Liver (tissue), 3 donors: ENCODE measurements around the gene TPRN.

Source experiments
- FOXA1 ChIP-seq: IDR thresholded peaks from 2 replicates; pipeline ENCODE4 v1.6.1; 2016; ENCODE audit warnings: antibody characterized with exemption
- JUND ChIP-seq, 2 donors: IDR thresholded peaks; 2 replicates each; pipeline ENCODE4 v1.6.1; 2016; ENCODE audit warnings: antibody characterized with exemption in 2 of 2
- RAD21 ChIP-seq, 2 donors: IDR thresholded peaks; 2 replicates each; pipeline ENCODE4 v1.6.1; 2016; ENCODE audit warnings: antibody characterized with exemption in 2 of 2, mild to moderate bottlenecking in 2 of 2
- YY1 ChIP-seq: IDR thresholded peaks from 2 replicates; pipeline ENCODE4 v1.6.1; 2016; ENCODE audit warnings: antibody characterized with exemption, mild to moderate bottlenecking
- TF ChIP-seq, protein P1 (sequence below): fragments of 150-350 bp; IDR thresholded peaks from 2 replicates; pipeline ENCODE4 v1.5.1; 2017; ENCODE audit warnings: improper control_type of control experiment, low read depth, low read length; ENCODE audit not compliant: missing input control
- TF ChIP-seq, protein P2 (sequence below): IDR thresholded peaks from 2 replicates; pipeline ENCODE4 v1.6.1; 2016; ENCODE audit warnings: antibody characterized with exemption
- TF ChIP-seq, protein P3 (sequence below): IDR thresholded peaks from 2 replicates; pipeline ENCODE4 v1.6.1; 2016; ENCODE audit warnings: antibody characterized with exemption, mild to moderate bottlenecking
- donor health status: healthy.
- donor health status: healthy.

DNA sequence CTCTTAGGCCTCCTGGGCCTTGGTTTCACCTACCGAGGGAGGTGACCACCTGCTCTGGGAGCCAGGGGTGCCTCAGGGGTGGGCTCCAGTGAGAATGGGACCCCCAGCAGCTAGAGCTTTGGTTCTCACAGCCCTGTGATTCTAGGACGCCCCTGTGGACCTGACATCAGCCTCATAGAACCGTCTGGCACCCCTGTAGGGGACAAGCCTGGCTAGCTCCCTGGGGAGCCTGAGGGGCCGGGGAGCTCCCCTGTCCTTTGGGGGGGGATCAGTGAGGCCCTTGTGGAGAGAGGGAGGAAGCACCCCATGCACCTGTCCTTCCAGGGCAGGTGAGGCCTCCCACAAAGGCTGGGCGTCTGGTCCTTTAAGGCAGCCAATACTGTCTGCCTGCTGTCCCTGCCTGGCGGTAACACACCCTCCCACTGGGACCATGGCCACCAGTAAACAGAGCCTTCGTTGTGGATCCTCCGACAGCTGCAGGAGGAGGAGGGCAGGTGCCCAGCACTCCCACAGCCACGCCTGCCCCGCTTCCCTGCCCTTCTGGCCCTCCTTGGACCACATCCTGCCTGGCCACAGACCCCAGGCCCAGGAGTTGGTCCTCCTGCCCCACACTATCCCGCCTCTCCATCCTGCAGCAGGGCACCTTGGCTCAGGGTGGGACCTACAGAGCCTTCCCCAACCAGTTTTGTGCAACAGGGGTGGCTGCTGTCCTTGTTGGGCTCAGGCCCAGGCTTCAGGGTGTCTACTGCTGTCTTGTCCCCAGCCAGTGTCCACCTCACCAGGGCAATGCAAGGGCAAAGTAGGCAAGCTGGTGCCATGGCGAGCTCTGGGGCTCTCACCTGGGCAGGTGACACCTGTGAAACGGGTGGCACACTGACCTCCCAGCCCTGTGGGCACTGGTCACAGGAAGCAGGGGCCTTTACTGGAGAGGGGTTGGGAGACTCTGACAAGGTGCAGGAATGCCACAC, 37.5 kb upstream of the TPRN start:
- TF ChIP-seq, protein P1, sequence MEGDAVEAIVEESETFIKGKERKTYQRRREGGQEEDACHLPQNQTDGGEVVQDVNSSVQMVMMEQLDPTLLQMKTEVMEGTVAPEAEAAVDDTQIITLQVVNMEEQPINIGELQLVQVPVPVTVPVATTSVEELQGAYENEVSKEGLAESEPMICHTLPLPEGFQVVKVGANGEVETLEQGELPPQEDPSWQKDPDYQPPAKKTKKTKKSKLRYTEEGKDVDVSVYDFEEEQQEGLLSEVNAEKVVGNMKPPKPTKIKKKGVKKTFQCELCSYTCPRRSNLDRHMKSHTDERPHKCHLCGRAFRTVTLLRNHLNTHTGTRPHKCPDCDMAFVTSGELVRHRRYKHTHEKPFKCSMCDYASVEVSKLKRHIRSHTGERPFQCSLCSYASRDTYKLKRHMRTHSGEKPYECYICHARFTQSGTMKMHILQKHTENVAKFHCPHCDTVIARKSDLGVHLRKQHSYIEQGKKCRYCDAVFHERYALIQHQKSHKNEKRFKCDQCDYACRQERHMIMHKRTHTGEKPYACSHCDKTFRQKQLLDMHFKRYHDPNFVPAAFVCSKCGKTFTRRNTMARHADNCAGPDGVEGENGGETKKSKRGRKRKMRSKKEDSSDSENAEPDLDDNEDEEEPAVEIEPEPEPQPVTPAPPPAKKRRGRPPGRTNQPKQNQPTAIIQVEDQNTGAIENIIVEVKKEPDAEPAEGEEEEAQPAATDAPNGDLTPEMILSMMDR: no peak
- TF ChIP-seq JUND (IDR thresholded peaks at IDR 0.05) (no peak), RAD21 (IDR thresholded peaks at IDR 0.05) (no peak), YY1 (no peak), FOXA1 (no peak)
- TF ChIP-seq, protein P2, sequence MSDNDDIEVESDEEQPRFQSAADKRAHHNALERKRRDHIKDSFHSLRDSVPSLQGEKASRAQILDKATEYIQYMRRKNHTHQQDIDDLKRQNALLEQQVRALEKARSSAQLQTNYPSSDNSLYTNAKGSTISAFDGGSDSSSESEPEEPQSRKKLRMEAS: no peak
- TF ChIP-seq, protein P3, sequence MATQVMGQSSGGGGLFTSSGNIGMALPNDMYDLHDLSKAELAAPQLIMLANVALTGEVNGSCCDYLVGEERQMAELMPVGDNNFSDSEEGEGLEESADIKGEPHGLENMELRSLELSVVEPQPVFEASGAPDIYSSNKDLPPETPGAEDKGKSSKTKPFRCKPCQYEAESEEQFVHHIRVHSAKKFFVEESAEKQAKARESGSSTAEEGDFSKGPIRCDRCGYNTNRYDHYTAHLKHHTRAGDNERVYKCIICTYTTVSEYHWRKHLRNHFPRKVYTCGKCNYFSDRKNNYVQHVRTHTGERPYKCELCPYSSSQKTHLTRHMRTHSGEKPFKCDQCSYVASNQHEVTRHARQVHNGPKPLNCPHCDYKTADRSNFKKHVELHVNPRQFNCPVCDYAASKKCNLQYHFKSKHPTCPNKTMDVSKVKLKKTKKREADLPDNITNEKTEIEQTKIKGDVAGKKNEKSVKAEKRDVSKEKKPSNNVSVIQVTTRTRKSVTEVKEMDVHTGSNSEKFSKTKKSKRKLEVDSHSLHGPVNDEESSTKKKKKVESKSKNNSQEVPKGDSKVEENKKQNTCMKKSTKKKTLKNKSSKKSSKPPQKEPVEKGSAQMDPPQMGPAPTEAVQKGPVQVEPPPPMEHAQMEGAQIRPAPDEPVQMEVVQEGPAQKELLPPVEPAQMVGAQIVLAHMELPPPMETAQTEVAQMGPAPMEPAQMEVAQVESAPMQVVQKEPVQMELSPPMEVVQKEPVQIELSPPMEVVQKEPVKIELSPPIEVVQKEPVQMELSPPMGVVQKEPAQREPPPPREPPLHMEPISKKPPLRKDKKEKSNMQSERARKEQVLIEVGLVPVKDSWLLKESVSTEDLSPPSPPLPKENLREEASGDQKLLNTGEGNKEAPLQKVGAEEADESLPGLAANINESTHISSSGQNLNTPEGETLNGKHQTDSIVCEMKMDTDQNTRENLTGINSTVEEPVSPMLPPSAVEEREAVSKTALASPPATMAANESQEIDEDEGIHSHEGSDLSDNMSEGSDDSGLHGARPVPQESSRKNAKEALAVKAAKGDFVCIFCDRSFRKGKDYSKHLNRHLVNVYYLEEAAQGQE: no peak
